Measurements from ENCODE around the gene CELSR1. TPM values are rescaled to one million over a fixed set of nuclear protein-coding genes. Genes with fewer than 3 reads are reported as not detected.
A peak's percentile ranks its signal among the peaks of the same experiment; 100 is the strongest.

CELSR1 gene
- total RNA-seq, 1 experiment from 2014 or later: 5.3 TPM

- H3K27me3 ChIP-seq (ENCODE audit: control insufficient read depth, insufficient read depth, low read length): no peaks in the 10 kb centered on the region
- DNase-seq: peak; percentile 63
- no peaks in the 10 kb centered on the region for H3K36me3 ChIP-seq (replicated peaks; ENCODE audit: control insufficient read depth, insufficient read depth, low read length)
- no peak overlapping the region for H3K4me3 ChIP-seq (ENCODE audit: insufficient read depth, low read depth, low read length)
Observed at GRCh38 chr22:46368871-46369715, 168.3 kb downstream of the CELSR1 start.

DNA sequence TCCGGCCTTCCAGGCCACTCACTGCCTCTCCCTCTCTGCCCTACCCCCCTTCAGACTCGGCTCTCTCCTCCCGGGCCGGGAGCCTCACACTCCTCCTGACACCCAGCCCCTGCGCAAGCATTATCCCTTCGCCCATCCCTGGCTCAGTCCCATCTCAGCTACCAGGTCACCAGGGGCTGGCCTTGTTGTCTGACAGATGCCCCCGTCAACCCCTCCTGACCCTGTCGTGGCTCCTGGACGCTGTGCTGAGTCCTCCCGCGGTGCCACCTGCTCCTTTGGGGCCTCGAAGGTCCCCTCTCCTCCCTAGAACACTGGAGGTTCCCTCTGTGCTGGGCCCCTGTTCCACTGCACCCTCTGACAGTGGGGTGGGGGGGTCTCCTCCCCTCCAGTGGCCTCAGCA, 169.0 kb downstream of the CELSR1 start:
- H3K27me3 ChIP-seq (ENCODE audit: control insufficient read depth, insufficient read depth, low read length): no peaks in the 10 kb centered on the region
- H3K36me3 ChIP-seq (replicated peaks; ENCODE audit: control insufficient read depth, insufficient read depth, low read length): no peaks in the 10 kb centered on the region
- H3K4me3 ChIP-seq (ENCODE audit: insufficient read depth, low read depth, low read length): no peak overlapping the region
- DNase-seq: peak; percentile 69

DNA sequence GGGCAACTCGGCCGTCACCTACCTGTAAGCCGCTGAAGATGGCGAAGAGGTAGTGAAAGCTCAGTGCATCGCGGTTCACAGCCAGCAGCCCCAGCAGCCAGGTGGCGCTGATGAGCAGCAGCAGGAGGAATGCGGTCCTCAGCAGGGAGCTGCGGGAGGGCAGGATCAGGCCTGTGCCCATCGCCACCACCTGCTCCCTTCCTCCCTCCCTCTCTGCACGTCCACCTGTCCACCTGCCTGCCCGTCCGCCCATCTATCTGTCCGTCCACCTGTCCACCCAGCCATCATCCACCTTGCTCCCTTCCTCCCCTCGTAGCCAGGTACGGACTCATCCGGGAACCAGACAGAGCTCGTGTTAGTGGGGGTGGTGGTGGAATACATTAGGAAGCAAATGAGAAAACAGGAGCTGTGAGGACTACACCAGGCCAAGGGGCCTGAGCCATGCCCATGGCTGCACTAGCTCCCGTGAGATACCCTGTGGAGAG, 169.7 kb downstream of the CELSR1 start:
- peak; percentile 98 for DNase-seq
- Histone ChIP-seq H3K4me3 (ENCODE audit: insufficient read depth, low read depth, low read length) (no peak overlapping the region), H3K36me3 (replicated peaks; ENCODE audit: control insufficient read depth, insufficient read depth, low read length) (no peaks in the 10 kb centered on the region), H3K27me3 (ENCODE audit: control insufficient read depth, insufficient read depth, low read length) (no peaks in the 10 kb centered on the region)

GRCh38 chr22:46366801-46367706, 170.4 kb downstream of the CELSR1 start:
- peak; percentile 81 for DNase-seq
- no peak overlapping the region for H3K4me3 ChIP-seq (ENCODE audit: insufficient read depth, low read depth, low read length)
- H3K27me3 ChIP-seq (ENCODE audit: control insufficient read depth, insufficient read depth, low read length): no peaks in the 10 kb centered on the region
- no peaks in the 10 kb centered on the region for H3K36me3 ChIP-seq (replicated peaks; ENCODE audit: control insufficient read depth, insufficient read depth, low read length)

GRCh38 chr22:46366327-46366731, 171.1 kb downstream of the CELSR1 start:
- H3K4me3 ChIP-seq (ENCODE audit: insufficient read depth, low read depth, low read length): no peak overlapping the region
- no peaks in the 10 kb centered on the region for H3K27me3 ChIP-seq (ENCODE audit: control insufficient read depth, insufficient read depth, low read length)
- DNase-seq: no peak
- no peaks in the 10 kb centered on the region for H3K36me3 ChIP-seq (replicated peaks; ENCODE audit: control insufficient read depth, insufficient read depth, low read length)

DNA sequence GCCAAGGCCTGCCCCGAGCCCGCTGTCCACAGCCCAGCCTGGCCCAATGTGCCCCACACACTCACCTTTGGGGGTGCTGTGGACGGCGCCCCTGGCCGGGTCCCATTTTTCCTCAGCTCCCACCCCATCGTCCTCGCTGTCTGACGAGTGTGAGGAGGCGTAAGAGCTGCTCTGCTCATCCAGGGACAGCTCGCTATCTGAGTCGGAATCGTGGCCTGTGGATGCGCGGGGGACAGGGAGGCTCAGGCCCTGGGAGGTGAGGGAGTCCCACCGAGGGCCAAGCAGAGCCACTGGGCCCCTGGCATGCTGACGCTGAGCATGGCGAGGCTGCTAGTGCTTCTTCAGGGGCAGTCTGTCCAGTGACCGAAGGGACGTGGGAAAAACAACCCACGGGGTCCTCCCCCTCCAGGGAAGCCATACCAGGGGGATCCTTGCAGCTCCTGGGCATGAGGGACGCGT, 172.2 kb downstream of the CELSR1 start:
- Histone ChIP-seq H3K36me3 (replicated peaks; ENCODE audit: control insufficient read depth, insufficient read depth, low read length) (no peaks in the 10 kb centered on the region), H3K27me3 (ENCODE audit: control insufficient read depth, insufficient read depth, low read length) (no peaks in the 10 kb centered on the region), H3K4me3 (ENCODE audit: insufficient read depth, low read depth, low read length) (no peak overlapping the region)
- DNase-seq: peak; percentile 54

DNA sequence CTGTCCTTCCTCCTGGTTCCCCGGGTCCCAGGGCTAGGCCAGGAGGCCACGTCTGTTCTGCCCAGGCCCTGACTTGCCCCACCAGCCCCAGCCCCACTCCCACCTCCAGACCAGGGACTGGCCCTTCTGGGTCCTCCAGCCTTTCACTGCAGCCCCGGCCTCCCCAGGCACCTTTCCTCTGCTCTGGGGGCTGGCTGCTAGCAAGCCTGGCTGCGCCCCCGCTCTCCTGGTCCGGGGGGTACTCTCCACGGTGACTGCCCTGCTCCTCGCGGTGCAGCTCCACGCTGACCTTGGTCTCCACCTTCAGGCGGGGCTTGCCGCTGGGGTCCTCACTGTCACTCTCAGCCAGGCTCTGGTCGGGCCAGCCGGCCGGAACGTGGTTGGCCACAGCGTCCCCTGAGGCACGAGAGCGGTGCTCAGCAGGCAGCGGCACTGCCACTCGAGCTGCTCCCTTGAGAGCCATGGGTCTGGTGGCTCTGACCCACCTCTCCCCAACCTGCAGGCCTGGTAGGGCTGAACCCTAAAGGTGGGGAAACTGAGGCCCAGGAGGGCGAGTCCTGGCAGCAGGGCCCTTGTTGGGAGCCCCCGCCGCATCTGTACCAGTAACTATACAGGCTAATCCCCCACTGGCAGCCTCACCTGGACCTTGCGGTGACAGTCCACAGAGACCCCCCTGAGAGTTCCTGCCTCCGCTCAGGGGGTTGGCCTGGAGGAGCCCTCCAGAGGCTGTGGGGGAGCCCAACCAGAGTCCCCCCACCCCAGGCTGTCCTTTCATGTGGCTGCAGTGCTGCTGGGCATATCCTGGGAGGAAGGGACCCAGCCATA, 172.9 kb downstream of the CELSR1 start:
- no peak overlapping the region for H3K4me3 ChIP-seq (ENCODE audit: insufficient read depth, low read depth, low read length)
- DNase-seq: peak; percentile 59
- H3K36me3 ChIP-seq (replicated peaks; ENCODE audit: control insufficient read depth, insufficient read depth, low read length): no peaks in the 10 kb centered on the region
- no peaks in the 10 kb centered on the region for H3K27me3 ChIP-seq (ENCODE audit: control insufficient read depth, insufficient read depth, low read length)

DNA sequence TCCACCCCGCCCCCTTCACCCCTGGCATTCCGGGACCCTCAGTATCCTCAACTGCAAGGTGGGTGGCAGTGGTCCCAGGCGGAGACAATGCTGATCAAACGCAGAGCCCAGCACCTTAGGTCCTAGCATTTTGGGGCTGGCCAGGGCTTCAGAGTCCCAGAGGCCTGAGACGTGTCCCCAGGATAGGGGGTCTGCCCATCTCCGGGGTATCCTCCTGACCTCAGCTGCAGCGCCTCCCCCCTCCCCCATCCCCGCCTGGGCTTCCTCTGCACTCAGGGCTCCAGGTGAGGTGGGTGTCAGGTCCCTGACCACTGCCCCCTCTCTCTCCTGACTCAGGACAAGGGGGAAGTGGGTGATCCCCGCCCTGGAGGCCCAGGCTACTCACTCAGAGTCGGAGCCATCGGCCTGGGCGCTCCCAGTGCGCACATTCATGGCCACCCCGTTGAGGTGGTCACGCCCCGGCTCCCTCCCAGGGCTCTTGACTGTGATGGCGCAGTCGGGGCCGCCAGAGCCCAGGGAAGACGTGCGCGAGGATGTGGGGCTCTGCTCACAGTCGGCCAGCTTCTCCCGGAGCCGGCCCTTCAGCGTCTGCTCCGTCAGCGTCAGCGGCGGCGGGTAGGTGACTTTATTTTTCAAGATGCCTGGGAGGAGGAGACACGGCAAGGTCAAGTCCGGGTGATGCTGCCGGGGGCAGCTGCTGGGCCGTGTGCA, 173.7 kb downstream of the CELSR1 start:
- peak; percentile 65 for DNase-seq
- Histone ChIP-seq H3K4me3 (ENCODE audit: insufficient read depth, low read depth, low read length) (no peak overlapping the region), H3K36me3 (replicated peaks; ENCODE audit: control insufficient read depth, insufficient read depth, low read length) (no peaks in the 10 kb centered on the region), H3K27me3 (ENCODE audit: control insufficient read depth, insufficient read depth, low read length) (no peaks in the 10 kb centered on the region)

GRCh38 chr22:46362934-46363515, 174.4 kb downstream of the CELSR1 start:
- H3K27me3 ChIP-seq (ENCODE audit: control insufficient read depth, insufficient read depth, low read length): no peaks in the 10 kb centered on the region
- DNase-seq: no peak
- H3K36me3 ChIP-seq (replicated peaks; ENCODE audit: control insufficient read depth, insufficient read depth, low read length): no peaks in the 10 kb centered on the region; the same call in 1 of the 2 replicates
- no peak overlapping the region for H3K4me3 ChIP-seq (ENCODE audit: insufficient read depth, low read depth, low read length)

DNA sequence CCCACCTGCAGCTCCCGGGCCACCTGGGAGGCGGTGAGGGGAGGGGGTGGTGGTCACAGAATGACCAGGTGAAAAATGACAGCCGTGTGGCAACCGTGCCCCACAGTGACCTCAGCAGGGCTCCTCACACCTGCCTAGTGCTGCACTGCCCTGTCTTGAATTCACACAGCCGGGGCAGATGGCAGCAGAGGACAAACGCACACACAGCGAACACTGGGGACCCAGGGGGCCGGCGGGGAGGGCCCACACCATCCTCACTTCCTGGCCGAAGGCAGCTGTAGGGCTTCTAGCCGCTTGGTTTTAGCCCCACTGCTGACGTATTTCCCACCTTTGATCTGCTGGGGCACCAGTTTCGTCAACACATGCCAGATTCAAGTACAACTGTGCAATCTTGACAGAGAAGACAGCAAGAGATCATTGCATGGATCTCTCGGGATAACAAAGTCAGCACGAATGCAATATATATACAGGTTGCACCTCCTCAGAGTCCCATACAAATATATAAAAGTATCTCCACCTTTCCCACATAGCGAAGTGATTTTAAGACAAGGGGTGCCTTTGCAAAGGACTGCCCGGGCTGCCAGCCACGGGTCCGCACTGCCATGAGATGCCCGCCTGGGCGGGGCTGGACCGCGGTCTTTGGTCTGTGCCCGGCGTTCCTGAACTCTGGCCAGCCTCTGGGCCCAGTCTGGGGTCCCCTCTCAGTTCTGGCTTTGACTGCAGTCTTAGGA, 175.1 kb downstream of the CELSR1 start:
- Histone ChIP-seq H3K36me3 (replicated peaks; ENCODE audit: control insufficient read depth, insufficient read depth, low read length) (no peaks in the 10 kb centered on the region; the same call in 1 of the 2 replicates), H3K27me3 (ENCODE audit: control insufficient read depth, insufficient read depth, low read length) (no peaks in the 10 kb centered on the region), H3K4me3 (ENCODE audit: insufficient read depth, low read depth, low read length) (no peak overlapping the region)
- peak; percentile 67 for DNase-seq

GRCh38 chr22:46361826-46362202, 175.6 kb downstream of the CELSR1 start:
- no peaks in the 10 kb centered on the region; the same call in 1 of the 2 replicates for H3K36me3 ChIP-seq (replicated peaks; ENCODE audit: control insufficient read depth, insufficient read depth, low read length)
- H3K27me3 ChIP-seq (ENCODE audit: control insufficient read depth, insufficient read depth, low read length): no peaks in the 10 kb centered on the region
- no peak overlapping the region for H3K4me3 ChIP-seq (ENCODE audit: insufficient read depth, low read depth, low read length)
- DNase-seq: peak; percentile 40

GRCh38 chr22:46360891-46361290, 176.5 kb downstream of the CELSR1 start:
- Histone ChIP-seq H3K27me3 (ENCODE audit: control insufficient read depth, insufficient read depth, low read length) (no peaks in the 10 kb centered on the region), H3K4me3 (ENCODE audit: insufficient read depth, low read depth, low read length) (no peak overlapping the region), H3K36me3 (replicated peaks; ENCODE audit: control insufficient read depth, insufficient read depth, low read length) (peaks cover 2% of the 10 kb centered on the region; the same call in 1 of the 2 replicates)
- no peak for DNase-seq

- no peaks in the 10 kb centered on the region for H3K27me3 ChIP-seq (ENCODE audit: control insufficient read depth, insufficient read depth, low read length)
- H3K4me3 ChIP-seq (ENCODE audit: insufficient read depth, low read depth, low read length): no peak overlapping the region
- no peak for DNase-seq
- peaks cover 2% of the 10 kb centered on the region; the same call in 1 of the 2 replicates for H3K36me3 ChIP-seq (replicated peaks; ENCODE audit: control insufficient read depth, insufficient read depth, low read length)
Observed at GRCh38 chr22:46360097-46360496, 177.3 kb downstream of the CELSR1 start.
